HG02852 (cell line): ENCODE measurements around the gene ITPK1.
"Not testable (repeated sequence)": the region's sequence is repeated elsewhere in the genome, so short reads cannot be mapped to it uniquely, and the experiment has no call there.

Experiments
- ATAC-seq: cut with Tn5 transposase; IDR thresholded peaks from one replicate; pipeline ENCODE4 v1.9.1; 2021; ENCODE audit warnings: mild to moderate bottlenecking, moderate library complexity; ENCODE audit not compliant: unreplicated experiment

The ITPK1 gene

GRCh38 chr14:93105856-93106255 is 9.9 kb downstream of the ITPK1 start:
- not testable (repeated sequence) for ATAC-seq

- ATAC-seq, result no peak
Observed at GRCh38 chr14:93105362-93105761, 10.4 kb downstream of the ITPK1 start.

- no peak for ATAC-seq
Observed at GRCh38 chr14:93104961-93105360, 10.8 kb downstream of the ITPK1 start.

DNA sequence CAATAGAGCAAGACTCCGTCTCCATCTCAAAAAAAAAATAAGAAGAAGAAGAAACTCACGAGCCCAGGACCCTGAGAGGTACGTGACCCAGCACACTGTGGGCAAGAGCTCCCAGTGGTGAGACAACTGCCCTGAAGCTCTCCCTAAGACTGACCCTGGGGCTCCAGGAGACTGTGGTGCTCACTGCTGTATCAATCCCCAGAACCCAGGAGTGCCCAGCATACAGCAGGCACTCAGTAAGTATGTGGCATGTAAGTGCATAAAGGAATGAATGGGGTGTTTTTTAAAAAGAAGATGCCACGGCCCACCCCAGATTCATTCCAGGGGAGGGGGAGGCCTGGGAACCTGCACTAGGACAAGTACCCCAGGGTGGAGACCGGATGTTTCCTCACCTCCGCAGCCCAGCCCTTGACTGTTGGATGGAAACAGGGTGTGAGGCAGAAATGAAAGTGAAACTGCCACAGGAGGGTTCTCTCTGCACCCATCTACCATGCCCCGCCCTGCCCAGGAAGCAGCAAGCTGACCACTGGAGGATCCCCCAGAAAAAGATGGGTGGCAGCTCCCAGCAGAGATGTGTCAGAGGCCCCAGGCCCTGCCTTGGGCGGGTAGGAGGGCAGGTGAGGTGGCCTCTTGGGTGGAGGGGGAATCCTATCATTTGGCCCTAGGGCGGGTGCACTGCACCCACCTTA is 12.2 kb downstream of the ITPK1 start:
- peak; percentile 92 for ATAC-seq

- no peak for ATAC-seq
Observed at GRCh38 chr14:93102141-93102540, 13.6 kb downstream of the ITPK1 start.

GRCh38 chr14:93101181-93101580 is 14.5 kb downstream of the ITPK1 start:
- no peak for ATAC-seq

DNA sequence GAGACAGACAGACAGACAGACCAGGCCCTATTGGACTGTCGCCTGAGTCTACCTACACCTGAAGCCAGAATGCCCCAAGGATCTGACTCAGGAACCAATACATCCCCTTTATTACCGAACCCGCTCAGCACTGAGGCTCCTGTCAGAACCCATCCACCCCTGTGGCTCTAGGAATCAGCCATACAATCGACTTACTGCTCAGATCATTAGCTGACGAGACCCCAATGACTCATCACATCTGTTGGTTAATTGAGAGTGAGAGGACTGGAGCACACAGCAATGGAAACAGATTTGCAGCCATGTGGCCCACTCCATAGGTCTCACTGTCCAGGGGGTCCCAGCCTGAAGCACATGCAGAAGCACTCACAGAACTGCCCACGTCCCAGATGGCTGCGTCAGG is 15.2 kb downstream of the ITPK1 start:
- ATAC-seq, result no peak

DNA sequence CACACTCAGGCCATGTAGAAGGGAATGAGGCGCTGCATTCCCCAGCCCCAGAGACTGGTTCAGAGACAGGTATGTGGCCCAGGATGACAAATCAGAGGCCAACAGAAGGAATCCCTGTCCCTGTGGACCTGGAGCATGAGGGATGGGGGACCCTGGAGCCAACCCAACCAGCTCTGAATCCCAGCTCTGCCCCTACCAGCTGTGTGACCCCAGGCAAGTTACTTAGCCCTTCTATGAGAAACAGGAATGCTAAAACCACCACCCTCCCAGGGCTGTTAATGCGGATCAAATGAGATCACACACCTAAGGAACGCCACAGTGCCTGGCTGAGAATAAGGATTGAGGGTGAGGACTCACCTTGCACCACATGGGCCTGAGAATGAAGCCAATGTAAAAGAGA is 15.6 kb downstream of the ITPK1 start:
- ATAC-seq, result no peak

DNA sequence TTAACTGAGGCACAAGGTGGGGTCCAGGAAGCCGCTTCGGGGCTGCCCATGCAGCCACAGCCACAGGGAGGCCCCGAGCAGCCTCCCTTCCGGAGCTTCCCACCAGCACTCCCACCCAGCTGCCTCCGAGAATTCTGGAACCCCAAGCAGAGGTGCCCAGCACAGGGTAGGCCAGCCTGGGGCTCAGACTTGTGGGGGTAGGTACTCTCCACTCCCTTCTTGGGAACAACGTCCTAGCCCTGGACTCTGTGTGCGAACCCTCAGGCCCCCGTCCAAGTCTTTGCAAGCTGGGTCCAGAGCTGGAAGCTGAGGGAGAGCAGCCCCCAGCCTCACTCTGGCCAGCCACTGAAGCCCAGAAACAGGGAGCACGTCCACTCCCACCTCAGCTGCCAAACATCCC is 16.1 kb downstream of the ITPK1 start:
- ATAC-seq, result no peak

DNA sequence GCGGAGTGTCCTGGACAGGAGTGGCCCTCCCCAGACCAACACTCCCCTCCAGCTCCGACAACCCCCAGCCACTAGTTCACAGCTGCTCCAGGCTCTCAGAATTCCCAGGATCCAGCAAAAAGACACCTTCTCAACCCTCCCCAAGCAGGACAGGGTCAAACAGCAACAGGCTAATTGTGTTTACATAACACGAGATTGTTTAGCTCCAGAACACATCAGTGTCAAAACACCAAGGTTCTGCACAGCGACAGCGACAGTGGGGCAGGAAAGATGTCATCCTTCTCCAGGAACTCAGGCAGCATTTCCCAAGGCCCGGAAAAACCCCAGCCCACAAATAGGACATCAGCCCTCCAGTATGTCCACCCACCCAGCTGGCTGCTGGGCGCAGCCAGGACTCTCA is 16.5 kb downstream of the ITPK1 start:
- no peak for ATAC-seq

DNA sequence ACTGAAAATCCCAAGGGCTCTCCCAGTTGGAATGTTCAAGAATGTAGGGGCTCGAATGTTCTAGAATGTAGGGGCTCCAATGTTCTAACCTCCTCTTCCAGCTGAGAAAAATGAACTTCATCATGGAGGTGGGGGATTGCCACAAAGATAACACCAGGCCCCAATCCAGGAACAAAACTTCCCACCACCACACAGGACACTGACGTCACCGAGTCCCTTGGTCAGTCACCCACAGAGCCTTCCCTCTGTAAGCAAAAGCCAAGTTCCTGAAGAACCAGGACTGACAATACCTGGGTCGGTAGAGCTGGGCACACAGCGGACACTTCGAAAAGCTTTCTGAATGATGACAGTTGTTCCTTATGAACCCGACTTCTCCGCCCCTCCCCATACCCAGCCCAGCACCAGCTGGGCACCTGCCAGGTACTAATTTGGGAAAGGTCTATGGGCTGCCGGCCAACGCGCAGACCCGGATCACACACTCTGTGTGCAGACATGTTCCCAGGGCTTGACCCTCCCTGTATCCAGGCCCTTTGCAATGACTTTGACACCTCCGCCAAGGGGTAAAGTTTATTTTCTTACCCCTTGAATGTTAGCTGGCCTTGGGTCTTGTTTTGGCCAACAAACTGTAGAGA is 18.9 kb downstream of the ITPK1 start:
- no peak for ATAC-seq

DNA sequence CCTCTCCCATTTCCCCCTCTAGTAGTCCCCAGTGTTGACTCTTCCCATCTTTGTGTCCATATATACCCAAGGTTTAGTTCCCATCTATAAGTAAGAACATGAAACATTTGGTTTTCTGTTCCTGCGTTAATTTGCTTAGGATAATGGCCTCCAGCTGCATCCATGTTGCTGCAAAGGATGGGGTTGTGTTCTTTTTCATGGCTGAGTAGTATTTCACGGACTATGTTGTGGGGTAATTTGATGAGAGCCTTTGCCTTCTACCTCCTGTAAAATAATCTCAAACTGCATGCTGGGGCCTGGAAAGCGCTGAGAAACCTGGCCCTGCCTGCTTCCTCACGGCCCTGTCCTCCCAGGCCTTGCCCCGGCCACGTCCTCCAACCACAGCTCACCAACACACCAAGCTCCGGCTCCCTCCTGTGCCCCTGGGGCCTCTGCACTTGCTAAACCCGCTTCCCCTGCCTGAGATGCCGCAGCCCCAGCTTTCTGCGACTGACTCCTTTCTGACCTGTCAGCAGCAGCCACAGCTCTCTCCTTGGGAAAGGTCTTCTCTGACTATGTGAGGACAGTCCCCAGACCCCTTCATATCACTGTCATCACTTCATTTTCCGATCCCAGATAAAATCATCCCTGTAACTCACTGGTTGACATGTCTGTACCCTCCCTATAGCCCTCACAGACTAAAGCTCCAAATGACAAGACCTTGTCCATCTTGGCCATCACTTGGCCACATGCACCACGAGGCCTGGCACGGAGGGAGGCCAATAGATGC is 19.8 kb downstream of the ITPK1 start:
- ATAC-seq, result no peak

DNA sequence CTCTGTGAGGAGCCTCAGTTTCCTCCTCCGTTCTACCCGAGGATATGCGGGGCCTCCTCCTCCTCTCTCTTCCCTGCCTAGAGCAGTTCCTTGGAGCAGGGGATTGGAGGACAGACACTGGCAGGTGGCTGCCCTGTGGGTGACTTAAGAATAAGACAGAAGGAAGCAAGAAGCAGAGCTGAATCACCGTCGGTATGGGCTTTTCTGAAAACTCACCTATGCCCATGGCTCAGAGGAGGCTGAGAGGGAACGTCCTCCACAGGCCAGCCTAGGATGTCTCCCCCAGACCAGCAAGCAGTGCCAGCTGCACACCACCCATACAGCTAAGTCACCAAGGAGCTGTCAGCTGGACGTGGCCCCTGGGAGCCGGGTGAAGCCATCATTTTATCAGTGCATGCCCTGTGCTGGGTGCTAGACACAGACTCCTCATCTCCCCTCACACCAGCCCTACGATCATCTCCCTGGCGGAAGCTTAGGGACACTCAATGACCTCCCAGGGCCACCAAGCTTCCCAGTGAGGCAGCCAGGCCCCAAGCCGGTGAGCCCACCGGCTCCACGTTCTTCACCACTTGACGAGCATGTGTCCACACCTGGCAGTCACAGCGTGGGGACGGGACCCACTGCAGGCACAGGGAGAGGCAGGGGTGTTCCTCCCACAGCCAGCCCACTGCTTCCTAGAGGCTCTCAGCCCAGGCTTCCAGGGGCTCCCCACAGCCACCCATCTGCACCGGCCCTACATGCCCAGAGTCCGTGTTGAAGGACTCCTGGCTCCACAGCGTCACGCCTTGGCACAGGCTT is 21.4 kb downstream of the ITPK1 start:
- no peak for ATAC-seq

- ATAC-seq, result no peak
Observed at GRCh38 chr14:93092606-93093556, 22.8 kb downstream of the ITPK1 start.

DNA sequence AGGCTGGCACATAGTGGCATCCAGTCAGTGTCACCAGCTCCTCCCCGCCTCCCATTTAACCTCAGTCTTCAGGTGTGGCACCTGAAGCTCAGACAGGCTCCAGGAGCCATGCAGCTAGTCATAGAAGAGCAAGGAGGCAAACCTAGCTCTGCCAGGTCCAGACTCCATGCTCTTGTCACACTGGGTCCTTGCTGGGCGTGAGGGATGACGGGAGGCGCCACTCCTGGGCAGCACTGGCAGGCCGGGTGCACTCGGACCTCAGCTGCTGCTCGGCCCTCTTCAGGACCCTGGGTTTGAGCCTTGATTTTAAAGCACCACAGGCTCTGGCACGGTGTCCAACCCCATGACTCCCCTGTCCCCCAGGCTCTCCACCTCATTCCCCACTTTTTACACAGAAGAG is 24.1 kb downstream of the ITPK1 start:
- ATAC-seq, result no peak

DNA sequence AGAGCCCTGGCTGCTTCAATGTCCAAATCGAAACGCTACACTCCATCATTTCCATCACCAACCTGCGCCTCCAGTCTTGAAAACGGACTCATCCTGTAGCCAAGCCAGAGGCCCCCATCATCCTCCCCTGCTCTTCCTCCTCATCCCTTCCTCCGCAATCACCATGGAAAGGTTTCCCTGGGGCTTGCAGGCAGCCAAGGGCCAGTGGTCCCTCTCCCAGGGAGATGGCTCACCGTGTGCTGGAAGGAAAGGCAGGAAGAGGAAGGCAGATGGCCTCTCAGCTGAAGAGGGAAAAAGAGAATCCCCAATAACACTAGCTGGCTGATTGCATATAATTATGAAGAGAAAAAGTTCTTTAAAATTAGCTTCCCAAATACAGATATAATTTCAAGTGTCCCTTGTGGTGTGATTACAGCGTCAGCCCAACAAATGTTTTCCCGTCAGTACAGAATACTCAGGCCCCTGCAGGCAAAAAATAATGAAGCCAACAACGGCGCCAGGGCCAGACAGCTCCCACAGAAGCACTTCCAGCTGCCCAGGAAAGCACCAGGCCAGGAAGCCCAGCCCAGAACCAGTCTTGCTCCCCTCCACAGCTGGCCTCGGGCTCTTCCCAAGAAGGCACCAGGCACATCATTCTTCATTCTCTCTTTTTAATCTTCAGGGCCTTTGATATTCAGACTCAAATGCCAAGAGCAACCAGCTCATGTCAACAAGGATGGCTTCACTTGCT is 24.7 kb downstream of the ITPK1 start:
- no peak for ATAC-seq

DNA sequence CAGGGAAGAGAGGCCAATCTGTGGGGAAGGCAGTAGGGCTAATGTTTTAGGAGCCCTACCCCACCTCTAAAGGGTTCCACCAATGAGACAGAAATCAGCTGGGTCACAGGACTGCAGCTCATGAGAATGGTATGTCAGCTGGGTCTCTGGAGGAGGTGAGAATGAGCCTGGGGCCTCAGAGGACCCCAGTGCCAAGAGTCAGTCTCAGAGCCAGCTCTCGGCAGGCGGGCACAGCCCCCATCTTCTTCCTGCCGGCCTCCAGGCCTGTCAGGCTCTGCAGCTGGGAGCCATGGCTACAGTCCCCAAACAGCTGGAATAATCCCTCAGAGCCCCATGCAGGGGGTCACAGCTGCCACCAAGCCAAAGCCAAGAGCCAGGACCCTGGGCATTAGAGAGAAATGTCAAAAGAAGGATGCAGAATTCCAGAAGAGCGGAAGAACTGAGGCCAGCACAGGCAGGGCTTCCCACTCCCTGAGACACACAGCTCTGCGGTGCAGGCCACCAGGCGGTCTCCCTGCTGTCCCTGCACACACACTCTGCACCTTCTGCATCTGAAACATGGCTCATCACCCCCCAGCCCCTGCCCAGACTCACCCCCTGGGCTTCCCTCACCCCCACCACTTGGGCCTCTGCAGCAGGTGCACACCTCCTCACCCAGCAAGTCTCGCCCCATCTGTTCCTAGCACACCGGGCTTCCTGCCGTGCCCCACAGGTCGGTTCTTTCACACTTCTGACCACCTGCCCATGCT is 26.0 kb downstream of the ITPK1 start:
- ATAC-seq, result no peak

DNA sequence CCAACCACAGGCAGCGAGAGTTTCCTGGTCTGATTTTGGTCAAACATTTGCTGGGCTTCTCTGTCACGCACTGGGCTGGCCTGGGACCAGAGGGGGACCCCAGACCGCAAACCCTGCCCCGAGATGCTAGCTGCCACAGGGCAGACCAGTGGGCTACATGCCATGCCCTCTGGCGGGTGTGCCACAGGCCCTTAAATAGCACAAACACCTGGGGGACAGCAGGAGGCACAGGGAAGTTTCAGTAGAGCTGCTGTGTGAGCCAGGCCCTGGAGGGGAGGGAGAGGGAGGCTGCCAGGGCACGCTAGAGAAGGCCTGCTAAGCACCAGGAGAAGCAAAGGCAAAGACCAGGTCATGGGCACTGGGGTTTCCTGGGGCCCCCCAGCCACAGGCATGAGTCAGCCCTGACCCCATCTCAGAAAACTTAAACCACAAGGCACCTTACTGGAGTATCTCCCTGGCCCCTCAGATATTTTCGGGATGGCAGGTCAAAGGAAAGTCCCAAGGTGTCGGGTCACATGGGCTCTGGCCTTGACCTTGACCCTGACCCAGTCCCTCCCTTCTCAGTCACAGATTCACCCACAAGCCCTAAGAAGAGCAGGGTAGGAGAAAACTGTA is 29.2 kb downstream of the ITPK1 start:
- no peak for ATAC-seq
